T-helper 17 cell (primary cell): ENCODE data around the gene DNAH8. TPM values are rescaled to one million over a fixed set of nuclear protein-coding genes. Genes with fewer than 3 reads are reported as not detected.
A peak's percentile ranks its signal among the peaks of the same experiment; 100 is the strongest.

Experiments used
- ATAC-seq: fragments of 150-1000 bp; cut with Tn5 transposase; 2 replicates; pipeline ENCODE4 v1.10.0; 2021; ENCODE audit warnings: mild to moderate bottlenecking, moderate library complexity
- DNase-seq, 3 donors: peaks; one replicate each; pipeline versions ENCODE4 v3.0.0 to v3.0.0-alpha.2; 2020 to 2021
- H3K9me3 ChIP-seq: one replicate; pipeline ENCODE4 v1.7.0; 2013; ENCODE audit warnings: low read length, mild to moderate bottlenecking; ENCODE audit not compliant: control insufficient read depth, poor library complexity, severe bottlenecking
- H3K27ac Mint-ChIP-seq: one replicate; pipeline ENCODE4 v1.8.0; 2022; ENCODE audit warnings: mild to moderate bottlenecking, moderate library complexity, mixed read lengths
- H3K27me3 Mint-ChIP-seq: one replicate; pipeline ENCODE4 v1.8.0; 2022; ENCODE audit warnings: mixed read lengths
- H3K36me3 Mint-ChIP-seq: one replicate; pipeline ENCODE4 v1.8.0; 2022; ENCODE audit warnings: low read depth, mixed read lengths
- H3K4me1 Mint-ChIP-seq: one replicate; pipeline ENCODE4 v1.8.0; 2022; ENCODE audit warnings: mild to moderate bottlenecking, mixed read lengths
- H3K4me3 Mint-ChIP-seq: one replicate; pipeline ENCODE4 v1.8.0; 2022; ENCODE audit warnings: mild to moderate bottlenecking, moderate library complexity, mixed read lengths
- total RNA-seq, 4 donors: library from RNA in 2 of 4; stranded (reverse) in 2 of 4; gene quantifications; one replicate each; pipeline ENCODE4 v1.2.3 and lab custom pipeline; 2022 to 2026

DNAH8 gene
- total RNA-seq, 2 donors from 2014 or later: 0.05 TPM

- H3K4me1 Mint-ChIP-seq: no peaks in the 10 kb centered on the region
- ATAC-seq (no peak), DNase-seq (no peak)
- H3K27me3 Mint-ChIP-seq: peaks cover 51% of the 10 kb centered on the region
- H3K27ac Mint-ChIP-seq: no peak overlapping the region
- H3K9me3 ChIP-seq: no peaks in the 10 kb centered on the region
- H3K4me3 Mint-ChIP-seq: no peak overlapping the region
- peaks cover 2% of the 10 kb centered on the region for H3K36me3 Mint-ChIP-seq
Measured at GRCh38 chr6:39003492-39003891, 288.4 kb downstream of the DNAH8 start.

DNA sequence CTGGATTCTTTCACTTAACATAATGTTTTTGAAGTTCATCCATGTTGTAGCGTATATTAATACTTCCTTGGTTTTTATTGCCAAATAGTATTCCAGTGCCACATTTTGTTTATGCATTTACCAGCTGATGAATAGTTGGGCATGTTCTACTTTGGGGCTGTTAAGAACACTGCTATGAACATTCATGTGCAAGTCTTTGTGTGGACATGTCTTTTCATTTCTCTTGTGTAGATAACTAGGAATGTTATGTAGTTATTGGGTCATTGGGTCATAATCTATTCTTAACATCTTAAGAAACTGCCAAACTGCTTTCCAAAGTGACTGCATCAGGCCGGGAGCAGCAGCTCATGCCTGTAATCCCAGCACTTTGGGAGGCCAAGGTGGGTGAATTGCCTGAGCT is 289.7 kb downstream of the DNAH8 start:
- H3K9me3 ChIP-seq: no peaks in the 10 kb centered on the region
- no peak overlapping the region for H3K27ac Mint-ChIP-seq
- H3K4me3 Mint-ChIP-seq: no peak overlapping the region
- ATAC-seq: no peak
- DNase-seq: no peak
- peaks cover 53% of the 10 kb centered on the region for H3K27me3 Mint-ChIP-seq
- H3K36me3 Mint-ChIP-seq: peaks cover 2% of the 10 kb centered on the region
- no peaks in the 10 kb centered on the region for H3K4me1 Mint-ChIP-seq

DNA sequence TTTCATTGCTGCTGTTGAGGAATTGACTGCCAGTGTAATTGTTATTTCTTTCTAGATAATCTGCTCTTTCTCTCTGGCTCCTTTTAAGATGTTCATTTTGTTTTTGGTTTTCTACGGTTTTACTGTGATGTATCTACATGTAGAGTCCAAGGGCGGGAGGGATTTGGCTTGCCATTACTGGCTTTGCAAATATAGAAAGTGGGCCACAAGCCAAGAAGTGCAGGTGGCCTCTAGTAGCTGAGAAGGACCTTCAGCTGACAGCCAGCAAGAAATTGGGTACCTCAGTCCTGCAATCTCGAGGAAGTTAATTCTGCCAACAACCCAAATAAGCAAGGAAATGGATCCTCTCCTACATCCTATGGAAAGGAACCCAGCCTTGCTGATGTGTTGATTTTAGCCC is 290.7 kb downstream of the DNAH8 start:
- DNase-seq (no peak), ATAC-seq (no peak)
- Mint-ChIP-seq H3K27ac (no peak overlapping the region), H3K27me3 (peaks cover 44% of the 10 kb centered on the region), H3K4me3 (no peak overlapping the region), H3K4me1 (no peaks in the 10 kb centered on the region), H3K36me3 (peaks cover 2% of the 10 kb centered on the region)
- no peaks in the 10 kb centered on the region for H3K9me3 ChIP-seq

- no peaks in the 10 kb centered on the region for H3K36me3 Mint-ChIP-seq
- ATAC-seq: no peak
- H3K4me3 Mint-ChIP-seq: no peak overlapping the region
- no peaks in the 10 kb centered on the region for H3K9me3 ChIP-seq
- no peak for DNase-seq
- H3K27ac Mint-ChIP-seq: no peak overlapping the region
- no peaks in the 10 kb centered on the region for H3K4me1 Mint-ChIP-seq
- H3K27me3 Mint-ChIP-seq: peaks cover 48% of the 10 kb centered on the region
Measured at GRCh38 chr6:39007575-39007974, 292.5 kb downstream of the DNAH8 start.

GRCh38 chr6:39008737-39009136 is 293.6 kb downstream of the DNAH8 start:
- DNase-seq: no peak
- ATAC-seq: no peak
- no peak overlapping the region for H3K4me3 Mint-ChIP-seq
- no peak overlapping the region for H3K27ac Mint-ChIP-seq
- H3K27me3 Mint-ChIP-seq: peaks cover 50% of the 10 kb centered on the region
- no peaks in the 10 kb centered on the region for H3K4me1 Mint-ChIP-seq
- H3K36me3 Mint-ChIP-seq: no peaks in the 10 kb centered on the region
- H3K9me3 ChIP-seq: no peaks in the 10 kb centered on the region

- Mint-ChIP-seq H3K4me3 (no peak overlapping the region), H3K4me1 (no peaks in the 10 kb centered on the region), H3K27me3 (peaks cover 50% of the 10 kb centered on the region), H3K36me3 (no peaks in the 10 kb centered on the region), H3K27ac (no peak overlapping the region)
- ATAC-seq (no peak), DNase-seq (no peak)
- no peaks in the 10 kb centered on the region for H3K9me3 ChIP-seq
Measured at GRCh38 chr6:39009476-39009875, 294.4 kb downstream of the DNAH8 start.

GRCh38 chr6:39016839-39017546 is 301.9 kb downstream of the DNAH8 start:
- no peak overlapping the region for H3K27ac Mint-ChIP-seq
- H3K9me3 ChIP-seq: no peaks in the 10 kb centered on the region
- ATAC-seq: no peak
- H3K27me3 Mint-ChIP-seq: peaks cover 7% of the 10 kb centered on the region
- no peaks in the 10 kb centered on the region for H3K4me1 Mint-ChIP-seq
- DNase-seq: no peak
- no peak overlapping the region for H3K4me3 Mint-ChIP-seq
- no peaks in the 10 kb centered on the region for H3K36me3 Mint-ChIP-seq

- DNase-seq (no peak), ATAC-seq (no peak)
- no peaks in the 10 kb centered on the region for H3K36me3 Mint-ChIP-seq
- no peaks in the 10 kb centered on the region for H3K4me1 Mint-ChIP-seq
- peaks cover 2% of the 10 kb centered on the region for H3K27me3 Mint-ChIP-seq
- H3K4me3 Mint-ChIP-seq: no peak overlapping the region
- H3K9me3 ChIP-seq: no peaks in the 10 kb centered on the region
- H3K27ac Mint-ChIP-seq: no peak overlapping the region
Measured at GRCh38 chr6:39017547-39017880, 302.4 kb downstream of the DNAH8 start.

DNA sequence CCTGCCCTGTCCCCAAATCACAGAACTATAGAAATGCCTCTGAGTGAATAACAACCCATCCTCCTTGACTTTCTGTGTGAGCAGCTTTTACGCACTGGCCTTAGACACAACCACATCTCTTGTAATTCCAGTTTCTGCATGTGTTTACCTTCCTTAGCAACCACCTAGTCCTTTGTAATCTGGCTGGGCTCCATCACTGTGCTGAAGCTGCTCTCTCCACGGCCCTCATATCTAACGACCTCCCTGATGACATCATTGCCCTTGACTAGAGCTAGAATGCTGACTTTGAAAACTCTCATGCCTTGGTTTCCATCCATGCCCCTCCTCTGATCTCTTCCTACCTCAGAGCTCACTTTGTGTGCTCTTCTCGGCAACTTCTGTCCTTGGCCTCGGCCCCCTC is 303.0 kb downstream of the DNAH8 start:
- ATAC-seq: no peak
- no peak overlapping the region for H3K4me3 Mint-ChIP-seq
- H3K27ac Mint-ChIP-seq: no peak overlapping the region
- H3K4me1 Mint-ChIP-seq: no peaks in the 10 kb centered on the region
- no peaks in the 10 kb centered on the region for H3K27me3 Mint-ChIP-seq
- no peak for DNase-seq
- H3K36me3 Mint-ChIP-seq: no peaks in the 10 kb centered on the region
- no peaks in the 10 kb centered on the region for H3K9me3 ChIP-seq

DNA sequence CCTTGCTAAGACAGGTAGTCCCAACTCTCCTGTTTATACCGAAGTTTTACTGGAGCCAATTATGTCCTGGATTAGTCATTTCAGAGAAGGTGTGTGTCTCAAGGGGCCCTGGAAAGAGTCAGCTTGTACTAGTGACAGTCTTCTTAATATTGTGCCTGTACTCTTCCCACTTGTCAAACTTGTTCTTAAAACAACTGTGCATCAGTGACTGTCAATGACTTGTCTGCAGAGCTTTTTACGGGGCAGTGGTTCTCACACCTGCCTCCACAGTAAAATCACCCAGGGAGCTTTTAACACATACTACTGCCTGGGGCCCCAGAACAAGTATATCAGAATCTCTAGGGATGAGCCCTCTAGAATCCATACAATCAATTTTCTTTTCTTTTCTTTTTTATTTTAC is 305.0 kb downstream of the DNAH8 start:
- peaks cover 10% of the 10 kb centered on the region for H3K27me3 Mint-ChIP-seq
- no peak for ATAC-seq
- no peak for DNase-seq
- no peaks in the 10 kb centered on the region for H3K9me3 ChIP-seq
- H3K36me3 Mint-ChIP-seq: no peaks in the 10 kb centered on the region
- H3K4me3 Mint-ChIP-seq: no peak overlapping the region
- no peaks in the 10 kb centered on the region for H3K4me1 Mint-ChIP-seq
- H3K27ac Mint-ChIP-seq: no peak overlapping the region

- ATAC-seq (no peak), DNase-seq (no peak)
- Mint-ChIP-seq H3K36me3 (no peaks in the 10 kb centered on the region), H3K27ac (no peak overlapping the region), H3K4me3 (no peak overlapping the region), H3K4me1 (no peaks in the 10 kb centered on the region), H3K27me3 (peaks cover 17% of the 10 kb centered on the region)
- H3K9me3 ChIP-seq: no peaks in the 10 kb centered on the region
Measured at GRCh38 chr6:39021041-39021440, 305.9 kb downstream of the DNAH8 start.

- Mint-ChIP-seq H3K27ac (no peak overlapping the region), H3K4me3 (no peak overlapping the region), H3K27me3 (peaks cover 25% of the 10 kb centered on the region), H3K36me3 (no peaks in the 10 kb centered on the region), H3K4me1 (no peaks in the 10 kb centered on the region)
- no peak for DNase-seq
- H3K9me3 ChIP-seq: no peaks in the 10 kb centered on the region
- no peak for ATAC-seq
Measured at GRCh38 chr6:39021779-39022178, 306.7 kb downstream of the DNAH8 start.

DNA sequence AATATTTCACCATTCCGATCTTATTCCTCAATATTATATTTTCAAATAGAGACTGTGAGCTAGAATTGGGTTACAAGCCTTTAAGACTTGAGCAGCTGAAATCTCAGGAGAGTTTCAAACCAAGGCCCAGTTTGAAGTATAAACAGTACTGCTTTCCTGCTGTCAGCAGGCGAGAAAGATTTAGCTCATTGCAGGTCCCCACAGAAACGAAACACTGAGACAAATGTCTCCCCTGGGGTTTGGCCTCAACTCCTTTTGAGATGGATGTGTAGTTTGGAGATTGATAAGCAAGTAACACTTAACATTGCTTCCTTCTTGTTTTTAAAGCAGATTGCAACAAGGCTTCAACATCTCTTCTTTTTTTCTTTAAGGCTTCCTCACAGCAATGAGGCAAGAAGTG is 311.1 kb downstream of the DNAH8 start:
- ATAC-seq: no peak
- H3K36me3 Mint-ChIP-seq: no peaks in the 10 kb centered on the region

GRCh38 chr6:39029156-39030011 is 314.3 kb downstream of the DNAH8 start:
- Mint-ChIP-seq H3K4me1 (no peaks in the 10 kb centered on the region), H3K36me3 (no peaks in the 10 kb centered on the region), H3K27me3 (peaks cover 59% of the 10 kb centered on the region), H3K27ac (no peak overlapping the region), H3K4me3 (no peak overlapping the region)
- ATAC-seq (peak; percentile 62), DNase-seq (peak in 1 of 3 donors; percentile 18)
- H3K9me3 ChIP-seq: peaks cover 3% of the 10 kb centered on the region

More for the DNA sequence above, 311.1 kb downstream of the DNAH8 start:
- no peak overlapping the region for H3K27ac Mint-ChIP-seq
- H3K4me3 Mint-ChIP-seq: no peak overlapping the region
- H3K4me1 Mint-ChIP-seq: no peaks in the 10 kb centered on the region
- peaks cover 43% of the 10 kb centered on the region for H3K27me3 Mint-ChIP-seq
- DNase-seq: no peak
- no peaks in the 10 kb centered on the region for H3K9me3 ChIP-seq
